Left ventricle myocardium superior (tissue), 1 donor: Measurements from ENCODE around the gene COL18A1. TPM values are rescaled to one million over a fixed set of nuclear protein-coding genes. Genes with fewer than 3 reads are reported as not detected.

ENCODE experiments used
- ATAC-seq: fragments of 200-7000 bp; cut with Tn5 transposase; one replicate; pipeline ENCODE4 v1.9.1; 2020; ENCODE audit warnings: mild to moderate bottlenecking, moderate library complexity
- DNase-seq: peaks from one replicate; pipeline ENCODE4 v3.0.0-alpha.2; 2020
- intact Hi-C: fragments of 100-400 bp; cut with micrococcal nuclease; formaldehyde crosslinking; loops from one replicate; pipeline ENCODE4 v1.11.0; 2022
- total RNA-seq: library from RNA; stranded (reverse); fragmentation: NEBNext Ultra II Directional; extraction: Animal tissue kit (Norgen Biotek cat#: 25700); gene quantifications from one replicate; pipeline ENCODE4 v1.2.1, GENCODE V29; 2021
- donor health status: DM: no; HTN: yes; CAD: no; lungs with severe emphysema.

The COL18A1 gene
- total RNA-seq, 1 donor from 2014 or later, result 52.4 TPM

DNA sequence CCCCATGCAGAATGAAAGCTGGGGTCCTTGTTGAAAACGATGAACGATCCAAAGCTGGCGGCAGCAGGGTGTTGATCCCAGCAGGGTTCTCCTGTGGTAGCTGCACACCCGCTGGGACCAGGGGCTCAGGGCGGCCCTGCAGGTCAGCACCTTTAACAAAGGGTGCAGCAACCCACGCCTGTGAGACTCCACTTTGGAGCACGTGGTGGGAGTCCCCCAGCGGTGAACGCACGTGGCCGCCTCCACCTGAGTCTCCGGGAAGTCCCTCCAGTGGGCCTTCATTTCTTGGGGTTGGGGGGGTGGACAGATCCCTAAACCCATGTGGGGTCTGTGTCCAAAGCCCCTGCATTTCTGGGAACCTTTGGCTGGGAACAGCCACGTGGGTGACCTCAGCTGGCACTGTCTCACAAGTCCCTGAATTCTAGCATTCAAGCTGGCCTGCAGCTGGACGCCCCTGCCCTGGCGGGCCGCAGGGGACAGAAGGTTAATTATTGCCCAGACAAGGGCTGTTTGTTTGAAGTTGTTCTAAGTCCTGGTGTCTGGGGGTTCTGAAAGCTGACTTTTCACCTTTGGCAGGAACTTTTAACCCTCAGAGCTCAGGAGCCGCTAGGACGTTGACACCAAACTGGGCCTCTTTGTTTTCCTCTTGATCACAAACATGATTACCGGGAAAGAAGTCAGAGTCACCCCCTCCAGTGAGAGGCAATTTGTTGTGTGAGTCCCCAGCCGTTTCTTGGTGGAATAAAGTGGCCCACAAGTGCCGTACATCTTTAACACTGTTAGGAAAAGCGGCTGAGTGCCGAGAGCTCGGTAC, 64.5 kb downstream of the COL18A1 start:
- intact Hi-C loops, result no loop called here
- ATAC-seq (no peak), DNase-seq (peak; percentile 33)

DNA sequence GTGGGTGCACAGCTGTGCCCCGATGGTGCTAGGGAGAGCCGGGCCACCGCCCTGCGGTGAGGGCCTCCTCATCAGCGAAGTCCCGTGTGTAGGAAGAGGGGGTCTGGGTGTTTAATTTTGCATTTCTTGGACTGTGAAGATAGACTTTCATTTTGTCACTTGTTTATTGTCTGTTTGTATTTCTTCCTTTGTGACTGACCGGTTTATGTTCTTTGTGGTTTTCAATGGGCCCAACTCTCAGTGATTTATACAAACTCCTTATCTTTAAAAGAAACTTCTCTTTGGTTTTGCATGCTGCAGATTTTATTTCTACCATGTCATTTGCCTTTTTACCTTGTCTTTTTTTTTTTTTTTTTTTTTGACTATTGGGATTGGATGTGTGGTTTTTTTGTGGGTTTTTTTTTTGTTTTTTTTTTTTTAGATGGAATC, 65.1 kb downstream of the COL18A1 start:
- DNase-seq (peak; percentile 34), ATAC-seq (no peak)
- intact Hi-C loops, result no loop called here

DNA sequence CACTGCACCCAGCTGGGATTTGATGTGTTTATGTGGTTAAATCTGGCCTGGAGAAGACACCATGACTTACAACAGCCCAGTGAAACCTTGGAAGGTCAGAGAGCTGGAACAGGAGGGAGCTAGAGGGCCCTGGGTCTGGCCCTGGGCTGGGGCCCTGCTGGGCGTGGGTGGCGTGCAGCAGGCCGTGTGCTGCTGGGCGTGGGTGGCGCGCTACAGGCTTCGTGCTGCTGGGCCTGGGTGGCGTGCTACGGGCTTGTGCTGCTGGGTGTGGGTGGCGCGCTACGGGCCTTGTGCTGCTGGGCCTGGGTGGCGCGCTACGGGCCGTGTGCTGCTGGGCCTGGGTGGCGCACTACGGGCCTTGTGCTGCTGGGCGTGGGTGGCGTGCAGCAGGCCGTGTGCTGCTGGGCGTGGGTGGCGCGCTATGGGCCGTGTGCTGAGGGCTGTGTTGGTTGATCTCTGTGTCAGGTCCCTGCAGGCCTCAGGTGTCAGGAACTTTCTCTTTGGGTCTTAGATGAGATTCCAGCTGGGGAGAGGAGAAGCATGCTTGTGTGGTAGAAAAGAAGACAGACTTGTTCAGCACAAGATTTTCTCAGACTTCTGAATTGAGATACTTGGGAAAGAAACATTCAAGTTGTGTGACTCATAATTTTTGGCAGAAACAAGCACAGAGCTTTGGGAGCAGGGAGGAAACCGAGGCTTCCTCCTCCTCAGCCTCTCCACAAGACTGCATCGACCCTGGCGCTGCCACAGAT, 66.0 kb downstream of the COL18A1 start:
- DNase-seq, result peak; percentile 72
- ATAC-seq, result peak; percentile 72
- intact Hi-C loops, result no loop called here

DNA sequence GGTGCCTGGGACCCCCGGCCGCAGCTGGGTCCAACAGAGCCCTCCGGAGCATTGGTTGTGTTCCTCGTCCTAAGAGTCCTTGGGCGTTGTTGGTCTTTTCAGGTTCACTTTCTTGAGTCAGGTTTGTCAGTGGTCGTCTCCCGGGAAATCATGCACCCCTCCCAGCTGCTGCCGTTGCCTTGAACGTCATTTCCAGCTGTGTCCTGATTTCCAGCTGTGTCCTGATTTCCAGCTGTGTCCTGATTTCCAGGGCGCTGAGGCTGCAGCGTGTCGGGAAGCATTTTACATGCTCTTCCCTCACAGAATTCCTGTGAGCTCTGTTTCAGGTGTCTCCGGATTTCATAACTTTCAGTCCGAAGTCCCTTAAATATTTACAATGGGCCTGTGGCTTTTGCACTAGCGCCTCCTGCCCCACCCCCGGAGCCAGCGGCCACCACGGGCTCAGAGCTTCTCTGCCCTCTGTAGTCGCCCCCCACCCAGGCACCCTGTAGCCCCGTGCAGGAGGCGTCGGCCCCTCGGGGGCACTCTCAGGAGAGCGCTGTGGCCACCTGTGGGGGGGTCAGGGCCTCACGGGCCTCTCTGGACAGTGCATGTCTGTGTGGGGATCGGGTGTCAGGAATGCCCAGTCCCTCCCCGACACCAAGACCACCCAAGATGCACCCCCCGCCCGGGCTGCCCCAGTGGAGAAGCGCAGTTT, 66.7 kb downstream of the COL18A1 start:
- intact Hi-C loops, result no loop called here
- DNase-seq (peak; percentile 67), ATAC-seq (peak; percentile 74)

DNA sequence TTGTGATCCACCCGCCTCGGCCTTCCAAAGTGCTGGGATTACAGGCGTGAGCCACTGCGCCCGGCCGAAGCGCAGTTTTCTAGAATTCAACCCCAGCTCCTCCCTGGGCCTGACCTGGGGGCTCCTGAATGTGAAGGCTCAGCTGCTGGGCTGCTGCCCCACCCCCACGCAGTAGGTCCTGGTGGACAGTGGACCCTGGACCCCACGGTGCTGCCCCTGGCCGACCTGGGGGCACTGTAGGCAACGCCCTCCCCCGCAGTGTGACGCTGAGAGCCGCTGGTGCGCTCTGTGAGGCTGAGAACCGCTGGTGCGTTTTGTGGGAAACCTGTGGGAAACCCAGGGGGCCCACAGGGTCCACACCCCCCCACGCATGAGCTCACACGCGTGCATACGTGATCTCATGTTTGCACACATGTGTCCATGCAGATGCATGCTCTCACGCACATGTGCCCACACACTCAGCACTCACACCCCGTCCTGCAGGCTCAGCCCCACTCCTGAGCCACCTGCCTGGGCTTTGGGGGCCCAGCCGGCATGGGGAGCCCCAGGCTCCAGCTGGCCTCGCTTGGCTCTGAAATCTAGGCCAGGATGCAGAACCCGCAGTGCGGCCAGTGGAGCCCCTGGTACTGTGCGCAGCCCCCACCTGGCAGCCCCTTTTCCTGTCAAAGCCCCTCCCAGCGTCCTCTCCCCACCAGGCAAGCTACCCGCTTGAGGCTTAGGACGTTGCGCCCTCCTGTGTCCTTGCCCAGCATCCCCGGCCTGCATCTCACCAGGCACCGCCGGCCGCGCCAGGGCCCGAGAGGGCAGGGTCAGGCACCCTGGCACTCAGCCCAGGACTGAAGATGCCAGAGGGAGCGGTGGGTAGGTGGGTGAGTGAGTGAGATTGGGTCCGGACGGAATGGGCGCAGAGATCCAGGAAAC, 67.7 kb downstream of the COL18A1 start:
- ATAC-seq, result no peak
- peak; percentile 19 for DNase-seq
- intact Hi-C loops, result no loop called here

DNA sequence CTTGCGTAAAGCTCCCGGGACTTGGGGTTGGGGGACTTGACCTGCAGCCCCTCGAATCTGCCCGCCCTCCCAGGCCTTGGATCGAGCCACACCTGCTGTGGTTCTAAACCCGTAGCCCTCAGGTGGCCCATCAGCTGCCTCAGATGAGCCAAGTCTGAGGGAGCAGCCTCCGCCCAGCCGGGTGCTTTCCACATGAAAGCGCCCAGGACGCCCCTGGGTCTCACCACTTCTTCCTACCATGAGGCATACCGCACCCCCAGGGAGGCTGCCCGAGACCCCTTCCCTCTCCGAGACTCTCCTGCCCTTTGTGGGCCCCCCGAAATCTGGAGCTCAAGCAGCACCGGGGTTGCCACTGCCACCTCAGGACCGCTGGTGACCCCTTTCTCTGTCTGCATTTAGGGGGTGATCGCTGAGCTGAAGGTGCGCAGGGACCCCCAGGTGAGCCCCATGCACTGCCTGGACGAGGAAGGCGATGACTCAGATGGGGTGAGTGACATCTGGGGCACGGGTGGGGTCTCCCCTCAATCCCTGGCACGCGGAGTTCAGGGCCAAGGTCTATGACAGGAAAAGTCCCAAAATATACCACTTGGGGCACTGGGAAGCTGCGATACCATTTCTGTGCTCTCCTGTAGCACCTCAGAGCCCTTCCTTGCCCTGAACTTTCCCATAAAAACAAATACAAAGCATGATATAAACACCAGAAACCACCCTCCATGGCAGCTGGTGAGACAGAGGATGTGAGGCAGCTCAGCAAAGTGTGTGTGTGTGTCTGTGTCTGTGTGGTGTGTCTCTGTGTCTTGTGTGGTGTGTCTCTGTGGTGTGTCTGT, 68.7 kb downstream of the COL18A1 start:
- ATAC-seq (no peak), DNase-seq (no peak)
- intact Hi-C loops, result no loop called here

DNA sequence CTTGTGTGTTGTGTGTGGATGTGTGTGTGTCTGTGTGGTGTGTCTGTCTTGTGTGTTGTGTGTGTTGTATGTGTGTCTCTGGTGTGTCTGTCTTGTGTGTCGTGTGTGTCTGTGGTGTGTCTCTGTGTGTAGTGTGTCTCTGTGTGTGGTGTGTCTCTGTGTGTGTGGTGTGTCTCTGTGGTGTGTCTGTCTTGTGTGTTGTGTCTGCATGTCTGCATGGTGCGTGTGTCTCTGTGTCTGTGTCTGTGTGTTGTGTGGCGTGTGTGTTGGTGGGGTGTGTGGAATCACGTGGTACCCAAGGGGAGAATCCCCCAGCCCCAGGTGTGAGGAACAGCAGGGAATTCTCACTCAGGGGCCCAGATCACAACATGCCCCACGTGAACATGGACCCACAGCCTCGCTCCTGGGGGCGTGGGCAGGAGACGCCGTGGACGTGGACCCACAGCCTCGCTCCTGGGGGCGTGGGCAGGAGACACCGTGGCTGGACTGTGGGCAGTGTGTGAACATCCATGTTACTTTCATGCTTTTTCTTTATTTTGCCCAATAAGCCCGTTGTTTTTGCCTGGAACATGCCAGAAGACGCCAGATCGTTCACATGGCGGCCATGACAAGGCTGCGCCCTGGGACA, 69.5 kb downstream of the COL18A1 start:
- DNase-seq, result no peak
- intact Hi-C loops, result no loop called here

DNA sequence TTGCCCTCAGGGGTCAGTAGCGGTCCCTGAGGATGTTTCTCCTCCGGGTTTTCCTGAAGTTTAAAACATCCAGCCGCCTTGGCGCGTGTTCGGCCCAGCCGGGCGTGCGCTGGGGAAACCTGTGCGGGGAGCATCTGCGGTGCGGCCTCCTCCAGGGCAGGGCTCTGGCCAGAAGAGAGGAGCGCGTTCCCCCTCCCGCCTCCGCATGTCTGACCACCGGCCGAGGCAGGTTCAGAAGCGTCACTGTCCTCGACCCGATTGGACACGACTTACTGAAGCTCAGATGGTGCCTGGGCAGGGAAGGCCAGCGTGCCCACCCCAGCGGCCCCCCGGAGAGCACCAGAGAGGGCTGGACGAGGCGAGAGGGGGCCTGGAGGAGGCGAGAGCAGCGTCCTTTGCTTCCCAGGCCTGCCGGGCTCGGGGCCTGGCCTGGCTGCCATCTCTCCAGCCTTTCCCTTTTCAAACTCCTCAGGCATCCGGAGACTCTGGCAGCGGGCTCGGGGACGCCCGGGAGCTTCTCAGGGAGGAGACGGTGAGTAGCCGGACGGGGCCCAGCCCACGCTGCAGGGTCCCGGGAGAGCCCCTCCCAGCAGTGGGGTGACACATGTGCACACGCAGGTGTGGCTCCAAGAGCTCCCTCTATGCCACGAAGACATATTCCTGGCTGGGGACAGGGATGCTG, 70.2 kb downstream of the COL18A1 start:
- intact Hi-C loops, result no loop called here
- ATAC-seq (no peak), DNase-seq (no peak)

More for the DNA sequence above, 69.5 kb downstream of the COL18A1 start:
- no peak for ATAC-seq

DNA sequence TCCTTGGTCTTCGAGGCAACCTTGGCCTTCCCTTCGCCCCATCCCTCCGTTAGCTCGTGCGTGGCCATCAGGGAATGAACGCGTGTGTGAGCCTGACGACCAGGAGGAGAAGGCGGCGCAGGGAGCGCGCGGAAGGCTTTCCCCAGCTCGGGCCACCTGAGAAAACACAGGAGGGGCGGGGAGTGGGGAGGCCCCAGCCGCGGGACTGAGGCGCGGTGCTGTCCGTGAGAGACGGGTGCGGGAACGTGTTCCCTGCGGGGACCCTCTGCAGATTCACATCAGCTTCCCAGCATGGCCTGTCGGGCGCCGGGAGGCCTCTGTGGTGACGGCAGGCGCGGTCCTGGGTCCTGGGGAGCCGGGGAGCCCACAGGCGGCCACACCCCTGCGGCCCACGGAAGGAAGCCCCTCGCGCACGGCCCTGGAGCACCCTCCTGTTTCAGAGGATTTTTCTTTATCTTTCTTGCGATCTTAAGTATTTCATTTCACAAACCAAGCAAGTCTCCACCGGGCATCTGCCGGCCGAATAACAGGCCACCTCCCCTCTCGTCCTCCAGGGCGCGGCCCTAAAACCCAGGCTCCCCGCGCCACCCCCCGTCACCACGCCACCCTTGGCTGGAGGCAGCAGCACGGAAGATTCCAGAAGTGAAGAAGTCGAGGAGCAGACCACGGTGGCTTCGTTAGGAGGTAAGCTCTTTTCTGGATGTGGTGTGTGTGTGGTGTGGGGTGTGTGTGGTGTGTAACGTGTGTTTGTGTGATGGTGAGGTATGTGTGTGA, 71.0 kb downstream of the COL18A1 start:
- peak; percentile 26 for DNase-seq
- intact Hi-C loops, result no loop called here
- no peak for ATAC-seq

DNA sequence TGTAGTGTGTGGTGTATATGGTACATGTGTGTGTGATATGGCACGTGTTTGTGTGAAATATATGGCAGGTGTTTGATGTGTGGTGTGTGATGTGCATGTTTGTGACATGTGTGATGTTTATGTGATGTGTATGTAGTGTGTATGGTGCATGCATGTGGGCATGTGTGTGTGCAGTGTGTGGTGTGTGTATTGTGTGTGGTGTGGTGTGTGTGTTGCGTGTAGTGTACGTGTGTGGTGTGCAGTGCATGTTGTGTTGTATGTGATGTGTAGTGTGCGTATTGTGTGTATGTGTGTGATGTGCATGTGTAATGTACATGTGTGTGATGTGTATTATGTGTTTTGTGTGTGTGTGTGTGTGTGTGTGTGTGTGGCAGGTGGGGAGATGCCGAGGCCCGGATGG, 71.6 kb downstream of the COL18A1 start:
- DNase-seq (no peak), ATAC-seq (no peak)
- intact Hi-C loops, result no loop called here

DNA sequence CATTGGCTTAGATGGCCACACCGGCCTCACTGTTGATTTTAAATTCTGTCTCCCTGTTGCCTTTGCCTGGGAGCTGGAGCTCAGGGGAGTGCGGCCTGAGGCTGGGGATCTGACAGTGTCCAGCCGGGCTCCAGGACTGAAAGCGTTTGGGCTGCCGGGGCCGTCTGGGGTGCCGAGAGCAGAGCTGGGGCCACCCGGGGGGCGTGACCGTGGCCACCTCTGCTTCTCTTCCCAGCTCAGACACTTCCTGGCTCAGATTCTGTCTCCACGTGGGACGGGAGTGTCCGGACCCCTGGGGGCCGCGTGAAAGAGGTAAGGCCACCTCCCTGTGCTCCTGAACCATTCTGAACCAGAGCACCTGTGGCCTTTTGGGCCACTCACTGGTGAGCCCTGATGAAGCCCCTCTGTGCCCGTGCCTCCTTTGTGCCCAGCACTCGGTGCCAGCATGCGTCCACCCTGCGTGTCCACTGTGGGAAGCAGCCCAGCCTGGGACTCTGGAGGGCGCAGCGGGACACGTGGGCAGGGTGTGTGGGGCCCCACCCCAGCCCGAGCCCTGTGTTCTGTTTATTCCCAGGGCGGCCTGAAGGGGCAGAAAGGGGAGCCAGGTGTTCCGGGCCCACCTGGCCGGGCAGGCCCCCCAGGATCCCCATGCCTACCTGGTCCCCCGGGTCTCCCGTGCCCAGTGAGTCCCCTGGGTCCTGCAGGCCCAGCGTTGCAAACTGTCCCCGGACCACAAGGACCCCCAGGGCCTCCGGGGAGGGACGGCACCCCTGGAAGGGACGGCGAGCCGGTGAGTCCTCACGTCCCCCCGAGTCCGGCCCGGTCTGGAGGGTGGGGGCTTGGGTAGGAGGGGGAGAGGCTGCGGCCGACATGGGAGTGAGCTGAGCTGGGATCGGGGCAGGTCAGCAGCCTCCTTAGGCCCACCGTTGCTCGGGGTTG, 72.5 kb downstream of the COL18A1 start:
- intact Hi-C loops, result no loop called here
- ATAC-seq, result no peak
- peak; percentile 26 for DNase-seq

DNA sequence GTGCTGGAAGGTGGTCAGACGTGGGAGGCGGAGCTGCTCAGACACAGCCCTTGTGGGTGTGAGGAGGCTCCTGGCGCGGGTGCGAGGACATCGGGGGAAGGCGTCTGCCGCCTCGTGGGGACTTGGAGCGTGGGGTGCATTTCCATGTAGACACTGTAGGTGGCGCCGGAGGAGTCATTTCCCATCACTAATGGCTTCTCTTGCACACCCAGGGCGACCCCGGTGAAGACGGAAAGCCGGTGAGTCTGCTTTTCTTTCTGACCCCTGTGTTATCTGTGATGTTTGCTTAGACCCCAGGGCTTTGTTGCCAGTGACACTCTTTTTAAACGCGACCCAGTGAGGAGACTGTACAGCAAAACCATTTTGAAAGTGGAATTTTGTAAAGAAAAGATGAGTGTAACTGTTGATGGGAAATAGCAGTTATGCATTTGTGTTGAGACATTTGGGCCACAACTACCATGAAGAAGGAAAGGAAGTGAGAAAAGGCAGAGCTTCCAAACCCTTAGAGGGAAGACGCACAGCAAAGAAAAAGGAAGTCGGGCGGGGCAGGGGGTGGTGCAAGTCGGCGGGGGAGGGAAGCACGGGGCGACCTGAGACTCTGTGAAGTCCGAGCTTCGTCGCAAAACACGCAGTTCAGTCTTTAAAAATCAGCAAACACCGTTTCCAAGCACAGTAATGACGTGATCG, 73.3 kb downstream of the COL18A1 start:
- intact Hi-C loops, result no loop called here
- peak; percentile 70 for ATAC-seq
- peak; percentile 81 for DNase-seq

DNA sequence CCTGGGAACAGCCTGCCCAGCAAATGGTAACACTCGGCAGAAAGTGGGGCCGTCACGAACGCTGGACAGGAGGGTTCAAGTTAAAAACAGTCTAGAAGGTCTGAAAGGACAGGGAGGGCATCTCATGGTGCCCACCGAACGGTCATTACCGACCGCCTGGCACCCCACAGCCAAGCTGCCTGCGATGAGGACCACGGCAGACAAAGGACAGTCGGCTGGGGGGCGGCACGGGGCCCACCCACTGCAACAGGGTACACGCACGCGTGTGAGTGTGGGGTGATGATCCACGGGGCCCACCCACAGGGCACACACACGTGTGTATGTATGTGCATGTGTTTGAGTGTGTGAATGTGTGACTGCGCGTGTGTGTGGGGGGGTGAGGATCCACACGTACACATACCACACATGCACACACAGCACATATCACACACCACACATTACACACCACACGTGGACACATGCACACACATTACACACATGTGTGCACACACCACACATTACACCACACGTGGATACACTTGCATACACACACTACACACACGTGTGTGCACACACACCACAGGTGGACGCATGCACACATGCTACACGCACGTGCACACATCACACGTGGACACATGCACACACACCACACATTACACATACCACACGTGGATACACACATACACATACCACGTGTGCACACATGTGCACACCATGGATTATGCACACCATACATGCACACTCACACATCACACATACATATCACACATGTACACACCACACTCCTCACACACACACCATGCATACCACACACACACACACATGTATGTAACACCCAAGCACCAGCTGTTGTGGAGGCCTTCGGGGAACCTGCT, 74.1 kb downstream of the COL18A1 start:
- DNase-seq, result no peak
- ATAC-seq, result no peak
- intact Hi-C loops, result no loop called here
